Esophagus squamous epithelium (tissue), 4 donors: Measurements from ENCODE around the gene ACVR1B.

Experiments used
- POLR2A ChIP-seq, 4 donors: fragments of 450-650 bp; IDR thresholded peaks; one replicate each; pipeline ENCODE4 v1.6.1; 2017; ENCODE audit warnings: antibody characterized with exemption in 4 of 4, mild to moderate bottlenecking in 4 of 4, moderate library complexity in 3 of 4
- TF ChIP-seq, protein P1 (sequence below), 6 experiments: fragments of 450-650 bp in 4 of 6; fragments of 200-600 bp in 2 of 6; sonication (generic) in 2 of 6; IDR thresholded peaks; one replicate each; pipeline ENCODE4 v1.5.1; 2016 to 2019; ENCODE audit warnings: antibody characterized with exemption in 6 of 6, mild to moderate bottlenecking in 4 of 6, moderate library complexity in 4 of 6

DNA sequence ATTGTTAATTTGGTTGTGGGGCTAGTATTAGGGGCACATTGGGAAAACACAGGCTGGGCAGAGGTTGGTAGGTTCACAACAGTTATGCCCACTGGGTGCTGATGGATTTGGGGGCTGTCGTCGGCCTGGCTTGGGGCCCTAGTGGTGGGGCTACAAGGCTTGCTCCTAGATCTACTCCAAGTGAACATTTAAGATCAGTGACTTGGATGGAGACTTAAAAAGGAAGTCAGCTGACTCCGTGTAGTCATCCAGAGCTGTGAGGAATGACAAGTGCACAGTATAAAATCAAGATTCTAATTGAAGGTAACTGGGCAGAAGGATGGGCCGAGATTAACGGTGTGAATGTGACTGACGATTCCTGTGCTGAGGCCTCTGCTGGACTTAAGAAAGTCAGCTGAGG is 86.9 kb downstream of the ACVR1B start:
- TF ChIP-seq, protein P1, sequence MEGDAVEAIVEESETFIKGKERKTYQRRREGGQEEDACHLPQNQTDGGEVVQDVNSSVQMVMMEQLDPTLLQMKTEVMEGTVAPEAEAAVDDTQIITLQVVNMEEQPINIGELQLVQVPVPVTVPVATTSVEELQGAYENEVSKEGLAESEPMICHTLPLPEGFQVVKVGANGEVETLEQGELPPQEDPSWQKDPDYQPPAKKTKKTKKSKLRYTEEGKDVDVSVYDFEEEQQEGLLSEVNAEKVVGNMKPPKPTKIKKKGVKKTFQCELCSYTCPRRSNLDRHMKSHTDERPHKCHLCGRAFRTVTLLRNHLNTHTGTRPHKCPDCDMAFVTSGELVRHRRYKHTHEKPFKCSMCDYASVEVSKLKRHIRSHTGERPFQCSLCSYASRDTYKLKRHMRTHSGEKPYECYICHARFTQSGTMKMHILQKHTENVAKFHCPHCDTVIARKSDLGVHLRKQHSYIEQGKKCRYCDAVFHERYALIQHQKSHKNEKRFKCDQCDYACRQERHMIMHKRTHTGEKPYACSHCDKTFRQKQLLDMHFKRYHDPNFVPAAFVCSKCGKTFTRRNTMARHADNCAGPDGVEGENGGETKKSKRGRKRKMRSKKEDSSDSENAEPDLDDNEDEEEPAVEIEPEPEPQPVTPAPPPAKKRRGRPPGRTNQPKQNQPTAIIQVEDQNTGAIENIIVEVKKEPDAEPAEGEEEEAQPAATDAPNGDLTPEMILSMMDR (IDR thresholded peaks at IDR 0.05): no peak
- peak in 1 of 4 donors; percentile 8 for TF ChIP-seq POLR2A (IDR thresholded peaks at IDR 0.05)
